ENCODE results near the gene BPIFB3. TPM values are rescaled to one million over a fixed set of nuclear protein-coding genes. Genes with fewer than 3 reads are reported as not detected.

The BPIFB3 gene
- total RNA-seq, 1 donor from 2014 or later: not detected

DNA sequence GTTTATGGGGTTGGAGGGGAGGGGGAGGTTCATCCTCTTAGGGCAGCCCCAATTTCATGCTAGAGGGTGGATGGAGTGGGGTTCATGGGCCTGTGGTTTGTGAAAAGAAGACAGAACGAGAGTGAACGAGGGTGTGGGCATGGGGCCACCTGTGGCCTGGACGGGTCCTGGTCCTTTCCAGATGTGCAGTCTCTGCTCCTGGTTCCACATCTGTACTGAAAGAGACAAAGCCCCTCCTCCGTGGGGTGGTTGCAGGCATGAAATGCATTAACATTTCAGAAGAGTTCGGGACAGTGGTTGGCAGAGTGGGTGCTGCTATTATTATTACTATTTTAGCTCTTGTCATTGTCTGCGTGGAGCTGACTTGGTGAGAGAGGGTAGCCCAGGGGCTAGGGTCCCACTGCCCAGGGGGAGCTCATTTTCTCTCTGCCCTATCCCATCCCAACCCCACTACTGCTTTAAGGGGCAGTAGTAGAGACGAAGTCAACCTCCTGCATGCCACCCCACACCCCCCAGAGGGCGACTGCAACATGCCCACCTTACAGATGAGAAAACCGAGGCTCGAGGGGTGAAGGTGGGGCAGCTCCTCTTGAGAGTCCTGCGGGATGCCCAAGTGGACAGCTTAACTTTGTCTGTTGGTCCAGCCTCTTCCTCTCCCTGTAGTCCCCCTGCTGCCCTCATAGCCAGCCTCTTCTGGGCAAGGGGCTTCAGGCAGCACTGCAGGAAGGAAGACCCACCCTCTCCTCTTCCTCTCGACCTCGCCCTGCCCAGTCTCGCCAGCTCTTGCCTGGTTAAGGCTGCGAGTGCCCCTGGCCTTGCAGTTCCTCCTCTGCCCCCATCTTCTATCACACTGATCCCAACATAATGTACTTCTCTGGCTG, 37.8 kb upstream of the BPIFB3 start:
- DNase-seq (ENCODE audit: low spot score): no peak

DNA sequence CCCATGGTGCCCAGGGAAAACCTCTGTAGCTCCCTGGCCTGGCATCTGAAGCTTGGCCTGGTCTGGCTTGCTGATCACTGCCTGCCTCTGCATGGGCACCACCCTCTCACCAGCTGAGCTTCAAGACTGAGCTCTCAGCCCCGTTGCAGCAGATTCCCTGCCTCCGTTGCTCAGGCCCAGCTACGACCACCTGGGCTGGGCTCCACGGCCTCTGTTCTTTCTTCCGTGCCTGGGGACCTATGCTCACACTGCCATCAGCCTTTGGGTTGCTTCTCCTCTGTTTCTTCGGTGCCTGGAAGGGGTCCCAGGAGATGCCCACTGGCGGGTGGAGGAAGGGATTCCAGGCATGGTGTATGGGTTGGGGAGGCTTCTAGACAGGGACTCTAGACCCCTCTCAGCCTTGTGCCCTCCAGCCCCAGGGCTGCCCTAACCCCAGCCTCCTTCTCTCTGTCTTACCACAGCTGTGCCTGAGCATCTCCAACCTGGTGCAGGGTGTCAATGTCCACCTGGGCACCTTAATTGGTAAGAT, 37.1 kb upstream of the BPIFB3 start:
- no peak for DNase-seq (ENCODE audit: low spot score)

DNA sequence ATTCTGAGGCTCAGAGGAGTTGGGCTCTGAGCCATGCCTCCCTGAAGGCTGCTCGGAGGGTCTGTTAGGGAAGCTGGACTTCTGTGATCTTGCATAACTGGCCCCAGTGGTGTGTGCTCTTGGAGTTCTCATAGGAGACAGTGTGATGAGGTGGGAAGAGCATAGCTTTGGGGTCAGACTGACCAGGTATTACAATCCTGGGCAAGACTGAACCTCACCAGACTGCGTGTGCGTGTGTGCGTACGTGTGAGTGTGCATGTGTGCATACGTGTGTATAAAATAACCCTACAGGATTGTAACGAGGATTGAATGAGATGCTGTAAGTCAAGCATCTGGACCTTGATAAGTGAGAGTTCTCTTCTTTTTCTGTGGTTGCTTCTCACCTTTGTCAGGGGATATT, 36.2 kb upstream of the BPIFB3 start:
- no peak for DNase-seq (ENCODE audit: low spot score)

DNA sequence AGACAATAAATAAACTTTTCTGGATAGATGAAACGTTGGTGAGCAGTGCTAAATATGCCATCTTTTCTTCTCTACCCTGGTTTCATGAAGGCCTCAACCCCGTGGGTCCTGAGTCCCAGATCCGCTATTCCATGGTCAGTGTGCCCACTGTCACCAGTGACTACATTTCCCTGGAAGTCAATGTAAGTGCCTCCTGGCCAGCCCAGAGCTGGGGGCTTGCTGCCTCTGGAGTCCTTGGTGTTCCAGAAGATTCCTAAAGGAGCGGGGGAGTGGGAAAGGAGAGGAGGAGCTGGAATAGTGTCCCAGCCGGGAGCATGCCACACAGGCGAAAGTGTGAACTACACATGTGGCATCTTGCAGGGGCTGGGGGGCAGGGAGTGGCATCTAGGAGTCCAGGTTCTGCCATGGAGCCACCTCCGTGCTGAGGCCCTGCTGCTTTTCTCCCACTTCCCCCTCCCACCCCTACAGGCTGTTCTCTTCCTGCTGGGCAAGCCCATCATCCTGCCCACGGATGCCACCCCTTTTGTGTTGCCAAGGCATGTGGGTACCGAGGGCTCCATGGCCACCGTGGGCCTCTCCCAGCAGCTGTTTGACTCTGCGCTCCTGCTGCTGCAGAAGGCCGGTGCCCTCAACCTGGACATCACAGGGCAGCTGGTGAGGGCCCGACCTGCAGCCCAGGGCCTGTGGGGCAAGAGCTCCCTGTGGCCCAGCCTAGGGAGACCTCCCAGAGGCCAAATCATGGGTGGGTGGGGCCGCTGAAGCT, 35.4 kb upstream of the BPIFB3 start:
- DNase-seq (ENCODE audit: low spot score): no peak

DNA sequence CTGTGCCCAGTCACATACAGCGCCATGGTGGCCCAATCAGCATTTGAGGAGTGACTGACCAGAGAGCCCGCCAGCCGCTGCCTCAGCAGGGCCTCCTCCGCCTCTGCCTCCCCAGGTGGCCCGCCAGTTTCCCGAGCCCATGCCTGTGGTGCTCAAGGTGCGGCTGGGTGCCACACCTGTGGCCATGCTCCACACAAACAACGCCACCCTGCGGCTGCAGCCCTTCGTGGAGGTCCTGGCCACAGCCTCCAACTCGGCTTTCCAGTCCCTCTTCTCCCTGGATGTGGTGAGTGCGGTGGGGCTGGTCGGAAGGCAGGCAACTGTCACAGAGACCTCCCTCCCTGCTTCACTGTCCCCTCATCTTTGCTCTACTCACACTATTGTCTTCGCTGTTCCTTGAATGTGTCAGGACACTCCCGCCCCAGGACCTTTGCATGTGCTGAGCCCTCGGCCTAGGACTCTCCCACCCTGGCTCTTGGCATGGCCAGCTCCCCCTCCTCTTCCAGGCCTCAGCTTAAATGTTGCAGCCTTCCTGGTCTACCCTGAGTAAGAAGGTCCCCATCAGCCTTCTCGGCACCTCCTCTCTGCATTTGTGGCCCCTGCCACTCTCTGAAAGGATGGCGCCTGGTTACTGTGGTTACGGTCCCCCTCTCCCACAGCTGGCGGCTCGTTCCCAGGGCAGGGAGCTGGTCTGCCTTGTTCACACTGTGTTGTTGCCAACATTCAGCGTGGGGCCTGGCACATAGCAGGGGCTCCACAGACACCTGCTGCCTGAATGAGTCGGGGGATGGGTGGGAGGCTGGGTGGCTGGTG, 34.0 kb upstream of the BPIFB3 start:
- no peak for DNase-seq (ENCODE audit: low spot score)

DNA sequence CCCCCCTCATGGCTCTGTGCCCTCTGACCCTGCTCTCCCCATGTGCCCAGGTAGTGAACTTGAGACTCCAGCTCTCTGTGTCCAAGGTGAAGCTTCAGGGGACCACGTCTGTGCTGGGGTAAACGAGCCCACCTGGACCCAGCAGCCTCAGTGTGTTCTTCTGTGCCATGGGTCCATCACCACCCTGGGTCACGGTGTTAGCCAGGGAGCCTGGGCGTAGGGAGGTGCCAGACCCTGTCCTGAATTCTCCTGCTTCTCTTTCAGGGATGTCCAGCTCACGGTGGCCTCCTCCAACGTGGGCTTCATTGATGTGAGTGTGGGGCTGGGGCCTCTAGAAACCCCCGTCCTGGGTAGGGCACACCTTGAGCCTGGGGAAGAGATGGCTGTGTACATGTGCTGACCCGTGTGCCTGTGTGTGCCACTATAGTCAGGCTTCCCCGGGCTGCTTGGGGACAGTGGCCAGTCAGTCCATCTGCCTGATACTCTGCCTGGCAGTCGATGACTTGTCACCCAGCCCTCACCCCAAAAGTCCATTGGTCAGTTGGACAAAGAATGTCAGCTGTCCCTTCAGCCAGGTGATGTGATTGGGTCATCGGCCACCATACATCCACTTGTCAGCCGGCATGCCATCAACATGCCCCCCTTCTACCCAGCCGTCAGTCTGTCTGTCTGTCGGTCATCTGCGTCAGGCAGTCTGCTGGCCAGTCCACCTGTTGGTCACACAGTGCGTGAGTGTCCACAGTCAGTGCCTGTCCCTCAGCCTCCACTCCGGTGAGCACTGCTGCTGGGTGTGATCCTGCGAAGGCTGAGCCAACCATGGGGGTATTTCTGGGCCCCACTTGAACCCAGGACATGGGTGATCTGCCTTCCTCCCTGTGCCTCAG, 33.2 kb upstream of the BPIFB3 start:
- DNase-seq (ENCODE audit: low spot score): no peak

DNA sequence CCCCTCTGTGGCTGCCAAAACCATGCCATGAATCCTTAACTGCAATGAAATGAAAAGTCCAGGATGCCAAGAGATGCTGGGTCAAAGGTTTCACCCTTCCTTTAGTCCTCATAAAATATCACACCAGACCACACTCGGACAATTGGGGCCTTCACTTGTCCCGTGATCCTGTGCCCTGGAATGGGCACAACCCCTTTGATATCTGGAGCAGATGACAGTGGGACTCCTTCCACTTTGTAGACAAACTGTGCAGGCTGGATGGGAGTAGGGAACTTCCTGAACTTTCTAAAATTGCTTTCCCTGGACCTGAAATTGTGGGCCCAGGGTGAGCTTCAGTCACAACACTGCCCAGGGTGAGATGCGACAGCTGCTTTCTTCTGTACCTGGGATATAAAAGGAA, 31.8 kb upstream of the BPIFB3 start:
- DNase-seq (ENCODE audit: low spot score): no peak

DNA sequence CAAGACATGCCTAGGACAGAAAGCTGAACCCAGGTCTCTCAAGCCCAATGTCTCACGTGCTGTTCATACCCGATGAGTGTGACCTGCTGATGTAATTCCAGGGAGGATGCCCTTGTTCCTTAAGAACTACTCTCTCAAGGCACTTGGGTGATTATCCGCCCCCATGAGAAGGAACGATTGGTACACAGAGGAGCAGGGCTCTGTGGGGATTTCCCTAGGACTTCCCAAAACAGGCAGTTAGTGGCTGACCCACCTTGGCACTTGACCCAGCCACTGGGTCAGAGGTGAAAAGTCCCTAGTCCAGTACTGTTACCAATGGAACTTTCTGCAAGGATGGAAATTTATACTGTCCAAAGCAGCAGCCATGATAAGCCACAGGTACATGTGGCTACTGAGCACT, 31.4 kb upstream of the BPIFB3 start:
- no peak for DNase-seq (ENCODE audit: low spot score)

DNA sequence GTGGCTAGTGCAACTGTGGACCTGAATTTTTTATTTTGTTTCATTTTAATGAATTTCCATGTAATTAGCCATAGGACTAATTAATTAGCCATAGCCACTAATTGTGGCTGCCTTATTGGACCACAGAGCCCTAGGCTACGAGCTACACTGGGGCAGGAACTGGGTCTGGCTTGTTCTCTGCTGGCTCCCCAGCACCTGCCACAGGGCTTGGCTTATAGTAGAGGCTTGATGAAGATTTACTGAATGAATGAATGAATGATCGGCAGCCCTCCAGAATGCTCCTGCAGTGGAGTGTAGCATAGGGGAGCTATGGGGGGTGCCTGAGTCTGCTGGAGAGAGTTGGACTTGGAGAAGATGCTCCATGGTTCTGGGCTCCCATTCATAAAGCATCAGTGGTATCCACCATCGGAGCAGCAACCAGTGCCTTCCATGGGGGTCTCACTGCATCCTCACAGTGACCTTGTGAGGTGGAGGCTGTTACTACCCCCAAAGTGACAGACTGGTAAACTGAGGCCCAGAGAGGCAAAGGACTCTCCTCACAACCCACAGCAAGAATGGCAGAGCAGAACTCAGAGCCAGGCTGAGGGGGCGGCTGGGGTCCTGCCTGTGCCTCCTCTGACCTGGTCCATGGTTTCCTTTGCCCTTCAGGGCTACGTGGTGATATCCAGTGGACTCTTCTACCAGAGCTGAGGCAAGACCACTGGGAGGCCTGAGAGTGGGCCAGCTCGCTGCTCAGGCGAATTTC, 30.8 kb upstream of the BPIFB3 start:
- DNase-seq (ENCODE audit: low spot score): no peak

DNA sequence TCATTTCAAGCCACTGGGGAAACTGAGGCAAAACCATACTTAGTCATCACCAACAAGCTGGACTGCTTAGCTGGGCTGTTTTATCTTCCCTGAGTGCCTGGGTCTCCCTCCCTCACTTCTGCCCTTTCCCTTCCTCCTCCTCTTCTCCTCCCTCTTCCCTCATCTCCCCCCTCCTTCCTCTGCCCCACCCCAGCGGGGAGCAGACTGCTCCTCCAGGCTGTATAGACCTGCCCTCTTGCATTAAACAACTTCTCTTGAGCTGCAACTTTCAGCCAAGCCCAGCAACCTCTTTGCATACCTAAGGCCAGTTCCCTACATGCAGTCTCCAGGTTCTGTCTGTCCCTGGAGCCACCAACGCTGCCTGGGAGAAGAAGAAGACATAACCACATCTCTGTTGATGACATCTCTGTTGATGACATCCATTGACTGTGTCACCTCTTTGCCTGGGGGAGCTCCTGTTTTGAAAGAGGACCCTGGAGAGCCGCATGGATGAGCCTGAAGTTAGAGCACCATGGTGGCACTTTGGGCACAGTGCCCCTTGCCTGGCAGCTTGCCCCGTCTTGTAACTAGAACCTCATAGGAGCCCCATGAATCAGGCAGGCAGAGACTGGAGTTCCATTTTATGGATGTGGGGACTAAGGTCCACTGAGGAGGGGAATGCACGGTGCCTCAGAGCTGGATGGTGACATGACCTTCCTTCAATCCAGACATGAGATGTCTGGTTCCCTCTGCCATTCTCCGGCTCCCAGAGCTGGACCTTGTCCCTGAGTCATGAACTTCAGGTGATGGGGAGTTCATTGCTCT, 30.1 kb upstream of the BPIFB3 start:
- no peak for DNase-seq (ENCODE audit: low spot score)

DNA sequence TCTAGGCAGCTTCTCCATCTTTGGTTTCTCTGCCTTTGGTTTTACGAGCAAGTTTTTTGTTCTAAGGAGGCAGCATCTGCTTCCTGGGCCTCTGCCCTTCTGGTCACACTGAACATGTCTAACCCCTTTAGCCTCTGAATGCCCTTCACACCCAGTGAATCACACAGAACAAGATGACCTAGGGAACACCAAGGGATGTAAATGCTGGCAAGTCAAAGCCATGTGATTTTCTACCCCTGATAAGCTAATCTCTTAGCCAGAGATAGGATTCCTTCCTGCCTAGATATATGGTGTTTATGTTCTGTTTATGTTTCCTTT, 29.5 kb upstream of the BPIFB3 start:
- no peak for DNase-seq (ENCODE audit: low spot score)

DNA sequence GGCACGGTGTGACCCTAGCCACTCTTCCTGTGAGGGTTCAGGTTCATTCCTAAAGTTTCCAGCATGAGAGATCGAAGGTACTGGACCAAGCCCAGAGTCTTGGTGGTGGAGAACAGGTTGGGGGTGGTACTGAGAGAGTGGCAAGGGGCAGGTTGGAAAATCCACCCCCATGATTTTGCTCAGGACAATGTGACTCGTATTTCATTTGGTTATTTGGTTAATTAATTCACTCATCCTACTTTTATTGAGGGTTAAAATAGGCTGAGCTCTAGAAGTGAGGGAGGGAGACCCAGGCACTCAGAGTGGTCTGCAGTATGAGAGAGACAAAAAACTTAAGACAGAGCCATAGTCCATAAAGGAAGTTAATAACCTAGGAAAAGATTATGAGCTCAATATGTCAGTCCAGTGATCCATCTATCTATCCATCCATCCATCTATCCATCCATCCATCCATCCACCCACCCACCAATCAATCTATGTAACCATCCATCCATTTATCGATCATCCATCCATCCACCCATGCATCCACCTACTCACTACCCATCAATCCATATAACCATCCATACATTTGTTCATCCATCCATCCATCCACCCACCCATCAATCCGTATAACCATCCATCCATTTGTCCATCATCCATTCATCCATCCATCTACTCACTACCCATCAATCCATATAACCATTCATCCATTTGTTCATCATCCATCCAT, 28.9 kb upstream of the BPIFB3 start:
- no peak for DNase-seq (ENCODE audit: low spot score)

DNA sequence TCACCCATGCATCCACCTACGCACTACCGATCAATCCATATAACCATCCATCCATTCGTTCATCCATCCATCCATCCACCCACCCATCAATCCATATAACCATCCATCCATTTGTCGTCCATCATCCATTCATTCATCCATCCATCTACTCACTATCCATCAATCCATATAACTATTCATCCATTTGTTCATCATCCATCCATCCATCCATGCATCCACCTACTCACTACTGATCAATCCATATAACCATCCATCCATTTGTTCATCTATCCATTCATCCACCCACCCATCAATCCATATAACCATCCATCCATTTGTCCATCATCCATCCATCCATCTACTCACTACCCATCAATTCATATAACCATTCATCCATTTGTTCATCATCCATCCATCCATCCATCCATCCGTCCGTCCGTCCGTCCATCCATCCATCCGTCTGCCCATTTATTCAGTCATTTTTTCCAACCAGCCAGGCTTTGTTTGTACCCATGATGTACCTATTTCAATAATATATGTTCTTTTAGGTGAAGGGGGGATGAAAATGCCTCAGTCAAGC, 28.3 kb upstream of the BPIFB3 start:
- no peak for DNase-seq (ENCODE audit: low spot score)

DNA sequence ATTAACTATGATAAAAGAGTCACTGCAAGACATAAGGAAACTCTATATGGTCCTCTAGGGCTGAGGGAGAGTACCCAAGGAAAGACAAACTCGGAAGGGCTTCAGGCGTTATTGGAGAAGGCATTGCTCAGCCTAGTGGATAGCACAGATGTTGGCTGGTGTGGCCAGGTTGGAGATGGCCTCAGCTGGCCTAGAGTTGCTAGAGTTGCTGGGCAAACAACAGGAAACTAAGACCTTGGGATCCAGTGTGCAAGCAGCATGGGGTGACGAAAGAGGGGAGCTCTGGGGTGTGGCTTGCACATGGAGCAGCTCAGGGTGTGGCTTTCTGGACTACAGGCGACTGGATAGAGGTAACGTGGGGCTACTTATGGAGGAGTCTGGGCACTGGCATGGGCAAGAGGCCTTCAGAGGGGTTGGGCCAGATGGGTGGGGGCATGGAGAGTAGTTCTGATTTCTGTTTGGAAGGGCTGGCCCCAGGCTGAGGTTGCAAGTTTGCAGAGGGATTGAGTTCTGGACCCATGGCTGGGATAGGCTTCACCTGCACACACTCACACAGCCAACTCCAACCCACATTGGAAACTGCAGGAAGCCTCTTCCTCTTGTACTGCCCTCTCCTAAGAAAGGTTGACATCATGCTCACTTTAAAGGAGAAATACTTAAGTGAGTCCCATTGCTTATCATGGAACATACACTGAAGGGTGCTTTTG, 27.5 kb upstream of the BPIFB3 start:
- DNase-seq (ENCODE audit: low spot score): no peak

DNA sequence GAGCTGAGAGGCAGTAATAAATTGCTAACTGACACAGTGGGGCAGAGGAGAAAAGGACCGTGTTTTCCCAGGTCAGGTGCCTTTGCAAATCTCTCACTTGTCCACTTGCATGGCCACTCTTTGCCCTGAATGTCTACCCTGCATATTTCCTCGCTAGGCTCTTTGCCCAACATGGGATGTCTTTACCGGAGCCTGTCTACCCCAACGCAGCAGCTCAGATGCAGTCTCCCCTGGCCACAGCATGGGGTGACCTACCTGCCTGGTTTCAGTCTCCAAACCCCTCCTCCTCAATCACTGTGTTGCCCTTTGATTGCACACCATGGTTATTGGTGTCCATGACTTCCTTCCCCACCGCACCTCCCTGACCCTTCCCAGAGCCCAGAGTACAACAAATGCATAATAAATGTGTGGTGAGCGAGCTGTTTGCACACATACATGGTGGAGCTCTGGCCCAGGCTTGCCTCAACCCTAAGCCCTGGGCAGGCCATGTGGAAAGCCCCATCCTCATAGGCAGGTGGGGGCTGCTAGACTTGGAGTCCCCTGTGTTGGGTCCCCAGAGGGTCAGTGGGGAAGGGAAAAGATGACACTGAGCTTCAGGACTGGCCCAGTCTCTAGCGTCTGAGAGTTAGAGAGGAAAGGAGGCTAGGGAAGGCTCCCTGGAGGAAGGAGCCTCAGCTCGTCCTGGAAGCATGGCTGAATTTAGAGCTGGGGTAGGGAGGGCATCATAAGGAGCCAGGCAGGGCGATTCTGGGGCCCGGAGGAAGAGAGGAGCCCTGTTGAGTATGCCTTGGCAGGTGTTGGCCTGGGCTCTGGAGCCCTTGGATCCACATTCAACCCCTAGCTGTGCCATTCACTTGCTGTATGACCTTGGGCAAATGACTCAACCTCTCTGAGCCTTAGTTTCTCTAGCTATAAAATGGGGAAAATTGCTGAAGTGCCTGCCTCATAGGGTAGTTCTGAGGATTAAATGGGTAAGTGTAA, 26.6 kb upstream of the BPIFB3 start:
- DNase-seq (ENCODE audit: low spot score): no peak

Data from mucosa of gallbladder (tissue), 1 donor.